Bronchial epithelial cell (primary cell): ENCODE measurements around the gene NANOG. TPM values are rescaled to one million over a fixed set of nuclear protein-coding genes. Genes with fewer than 3 reads are reported as not detected.
"Not testable (repeated sequence)": the region's sequence is repeated elsewhere in the genome, so short reads cannot be mapped to it uniquely, and the experiment has no call there.

Experiments
- DNase-seq: peaks from one replicate; pipeline ENCODE4 v3.0.0-alpha.2; 2010; ENCODE audit warnings: low read depth
- FAIRE-seq: peaks from 2 replicates; lab custom pipeline; 2011; peaks lifted over from hg19 to GRCh38; lab: Jason Lieb, UNC
- H3K27me3 ChIP-seq: 2 replicates; pipeline ENCODE4 v1.5.1; 2011; ENCODE audit warnings: low read length; ENCODE audit not compliant: control insufficient read depth, insufficient read depth
- H3K36me3 ChIP-seq: 2 replicates; pipeline ENCODE4 v1.5.1; 2011; ENCODE audit warnings: low read length; ENCODE audit not compliant: control insufficient read depth, insufficient read depth
- H3K4me3 ChIP-seq: 2 replicates; pipeline ENCODE4 v1.5.1; 2011; ENCODE audit warnings: mild to moderate bottlenecking, low read depth, low read length, control low read depth
- CTCF ChIP-seq: IDR thresholded peaks from 2 replicates; pipeline ENCODE4 v1.5.1; 2011; ENCODE audit warnings: mild to moderate bottlenecking, moderate library complexity, low read length, control low read depth, inconsistent platforms; ENCODE audit not compliant: insufficient read depth, severe bottlenecking
- total RNA-seq: library from RNA; depleted of rRNA; stranded (reverse); fragments of >200 nt; gene quantifications from 2 replicates; pipeline ENCODE4 v1.2.1, GENCODE V29; 2014

The NANOG gene
- total RNA-seq, 1 donor from 2014 or later: not detected

DNA sequence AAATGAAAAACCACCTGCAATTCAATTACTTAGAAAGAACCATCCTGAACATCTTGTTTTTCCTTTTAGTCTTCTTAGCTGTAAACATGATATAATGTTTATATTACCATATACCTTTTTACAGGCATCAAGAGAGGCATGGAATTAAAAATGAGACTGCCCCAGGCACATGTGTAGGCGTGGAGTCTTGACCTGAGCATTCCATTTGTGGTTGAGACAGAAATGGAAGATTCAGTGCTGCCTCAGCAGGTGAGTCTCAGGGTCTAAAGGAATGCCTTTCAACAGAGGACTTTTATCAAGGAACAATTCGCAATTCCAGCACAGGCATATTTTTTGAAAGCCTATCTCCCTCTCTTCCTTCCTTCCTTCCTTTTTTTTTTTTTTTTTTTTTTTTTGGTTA, 32.2 kb upstream of the NANOG start:
- Histone ChIP-seq H3K4me3 (no peak overlapping the region), H3K27me3 (no peaks in the 10 kb centered on the region), H3K36me3 (no peaks in the 10 kb centered on the region)
- FAIRE-seq (no peak), DNase-seq (no peak)
- no peak for TF ChIP-seq CTCF

DNA sequence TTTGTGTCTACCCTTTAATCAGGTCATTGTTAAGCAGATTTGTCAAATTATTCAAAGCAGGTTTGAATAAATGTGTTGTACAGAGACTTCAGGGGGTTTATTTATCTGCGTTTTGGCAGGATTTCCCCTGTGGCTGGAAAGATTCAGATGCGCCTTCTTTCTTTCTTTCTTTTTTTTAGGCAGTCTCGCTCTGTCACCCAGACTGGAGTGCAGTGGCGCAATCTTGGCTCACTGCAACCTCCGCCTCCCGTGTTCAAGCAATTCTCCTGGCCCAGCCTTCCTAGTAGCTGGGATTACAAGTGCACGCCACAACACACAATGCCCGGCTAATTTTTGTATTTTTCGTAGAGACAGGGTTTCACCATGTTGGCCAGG, 30.4 kb upstream of the NANOG start:
- DNase-seq (no peak), FAIRE-seq (no peak)
- no peak for TF ChIP-seq CTCF
- Histone ChIP-seq H3K36me3 (no peaks in the 10 kb centered on the region), H3K27me3 (no peaks in the 10 kb centered on the region), H3K4me3 (no peak overlapping the region)

DNA sequence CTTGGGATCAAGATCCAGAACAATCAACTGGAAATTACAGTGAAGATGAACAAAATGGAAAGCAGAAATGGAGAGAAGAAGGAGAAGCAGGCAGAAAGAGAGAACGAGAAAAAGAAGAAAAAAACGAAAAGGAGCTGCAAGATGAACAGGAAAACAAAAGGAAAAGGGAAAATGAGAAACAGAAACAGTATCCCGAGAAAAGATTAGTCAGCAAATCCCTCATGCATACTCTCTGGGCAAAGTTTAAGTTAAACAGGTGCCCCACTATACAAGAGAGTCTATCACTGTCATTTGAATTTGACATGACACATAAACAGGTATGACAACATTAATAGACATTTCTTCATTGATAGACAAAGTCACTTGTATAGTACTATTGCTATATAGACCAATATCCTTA, 19.2 kb upstream of the NANOG start:
- no peak for DNase-seq
- FAIRE-seq: no peak
- H3K4me3 ChIP-seq: no peak overlapping the region
- no peaks in the 10 kb centered on the region for H3K27me3 ChIP-seq
- H3K36me3 ChIP-seq: no peaks in the 10 kb centered on the region
- TF ChIP-seq CTCF: no peak

DNA sequence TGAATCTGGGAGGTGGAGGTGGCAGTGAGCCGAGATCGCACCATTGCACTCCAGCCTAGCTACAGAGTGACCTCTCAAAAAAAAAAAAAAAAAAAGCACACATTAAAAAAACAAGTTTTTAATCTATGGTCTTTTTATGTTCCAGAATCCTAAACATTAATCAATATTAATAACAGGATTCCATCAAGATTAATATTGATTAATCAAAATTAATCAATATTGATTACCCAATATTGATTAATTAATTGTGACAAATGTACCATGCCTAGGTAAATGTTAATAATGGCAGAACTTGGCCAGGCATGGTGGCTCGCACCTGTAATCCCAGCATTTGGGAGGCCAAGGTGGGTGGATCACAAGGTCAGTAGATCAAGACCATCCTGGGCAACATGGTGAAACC, 7.9 kb upstream of the NANOG start:
- FAIRE-seq: no peak
- H3K27me3 ChIP-seq: no peaks in the 10 kb centered on the region
- DNase-seq: no peak
- no peak overlapping the region for H3K4me3 ChIP-seq
- no peak for TF ChIP-seq CTCF
- no peaks in the 10 kb centered on the region for H3K36me3 ChIP-seq

GRCh38 chr12:7782055-7782454, 7.1 kb upstream of the NANOG start:
- no peak for TF ChIP-seq CTCF
- Histone ChIP-seq H3K27me3 (no peaks in the 10 kb centered on the region), H3K4me3 (no peak overlapping the region), H3K36me3 (no peaks in the 10 kb centered on the region)
- FAIRE-seq: no peak
- no peak for DNase-seq

- H3K36me3 ChIP-seq, DNase-seq, FAIRE-seq: not testable (repeated sequence)
Observed at GRCh38 chr12:7783433-7783832, 5.8 kb upstream of the NANOG start.

More at GRCh38 chr12:7783433-7783832, 5.8 kb upstream of the NANOG start:
- H3K4me3 ChIP-seq, H3K27me3 ChIP-seq: not testable (repeated sequence)
